HepG2 (cell line): ENCODE data around the gene ACBD6. TPM values are rescaled to one million over a fixed set of nuclear protein-coding genes. Genes with fewer than 3 reads are reported as not detected.

ENCODE experiments used
- ATAC-seq: fragments of 200-7000 bp; cut with Tn5 transposase; 3 replicates; pipeline ENCODE4 v1.9.1; 2020; ENCODE audit warnings: mild to moderate bottlenecking, moderate library complexity
- BruUV-seq: library from RNA; stranded (reverse); fragments of 400-500 nt; replicated peaks from 2 replicates; lab custom pipeline; 2021; lab: Mats Ljungman, UMichigan
- CTCF ChIA-PET: fragments of 300-600 bp; formaldehyde crosslinking; extraction: SDS; loops from one replicate; lab custom pipeline; 2021; ENCODE audit warnings: low total read pairs, inconsistent platforms, low intra/inter-chr PET ratio; lab: Yijun Ruan, JAX
- POLR2A ChIA-PET: fragments of 350-600 bp; sonication (Branson Sonifier 250); formaldehyde crosslinking; loops from one replicate; lab custom pipeline; 2020; ENCODE audit warnings: antibody characterized with exemption, inconsistent platforms; lab: Yijun Ruan, JAX
- DNase-seq: peaks from one replicate; pipeline ENCODE4 v3.0.0-alpha.2; 2015; ENCODE audit warnings: low spot score
- FAIRE-seq: peaks from 3 replicates; lab custom pipeline; 2011; peaks lifted over from hg19 to GRCh38; lab: Jason Lieb, UNC
- H2AFZ ChIP-seq: one replicate; pipeline ENCODE4 v1.6.1; 2011; ENCODE audit warnings: low read length, inconsistent platforms
- H3K27ac ChIP-seq: fragments of 300-600 bp; 3 replicates; pipeline ENCODE4 v1.8.0; 2011; ENCODE audit warnings: mixed run types, mild to moderate bottlenecking, mixed read lengths, low read length, inconsistent platforms; ENCODE audit not compliant: insufficient read depth; ENCODE audit errors: extremely low read length
- H3K27me3 ChIP-seq, 2 experiments: fragments of 200-600 bp in 1 of 2; 2 replicates in 1 of 2; 3 replicates in 1 of 2; pipeline versions ENCODE4 v1.6.0 to v1.8.0; 2011; ENCODE audit warnings: low read length in 2 of 2, mild to moderate bottlenecking in 2 of 2, moderate library complexity in 2 of 2, inconsistent platforms in 1 of 2; ENCODE audit not compliant: insufficient read depth in 2 of 2, control insufficient read depth in 1 of 2
- H3K36me3 ChIP-seq, 2 experiments: fragments of 200-600 bp in 1 of 2; replicated peaks in 1 of 2; 2 replicates in 1 of 2; 3 replicates in 1 of 2; pipeline versions ENCODE4 v1.5.1 to v1.8.0; 2011; ENCODE audit warnings: low read length in 2 of 2, inconsistent platforms in 1 of 2; ENCODE audit not compliant: insufficient read depth in 2 of 2, control insufficient read depth in 1 of 2
- H3K4me1 ChIP-seq: 2 replicates; pipeline ENCODE4 v1.5.1; 2012; ENCODE audit warnings: low read length, inconsistent platforms; ENCODE audit not compliant: insufficient read depth
- H3K4me2 ChIP-seq: 2 replicates; pipeline ENCODE4 v1.6.0; 2011; ENCODE audit warnings: low read depth, low read length, inconsistent platforms
- H3K4me3 ChIP-seq, 3 experiments: fragments of 200-600 bp in 1 of 3; sonication (generic), shearing (Covaris generic) in 1 of 3; replicated peaks in 1 of 3; 2 replicates each; pipeline ENCODE4 v1.5.1; 2011 to 2016; ENCODE audit warnings: low read length in 3 of 3, inconsistent platforms in 2 of 3, low read depth in 2 of 3, mild to moderate bottlenecking in 2 of 3, control low read depth in 1 of 3, mixed read lengths in 1 of 3; ENCODE audit not compliant: insufficient read depth in 1 of 3
- H3K79me2 ChIP-seq: one replicate; pipeline ENCODE4 v1.6.1; 2011; ENCODE audit warnings: low read length, inconsistent platforms; ENCODE audit not compliant: insufficient read depth
- H3K9ac ChIP-seq: 2 replicates; pipeline ENCODE4 v1.6.0; 2011; ENCODE audit warnings: mild to moderate bottlenecking, low read depth, low read length, inconsistent platforms; ENCODE audit not compliant: insufficient read depth
- H3K9me3 ChIP-seq: 2 replicates; pipeline ENCODE4 v1.5.1; 2012; ENCODE audit warnings: mild to moderate bottlenecking, low read length
- H4K20me1 ChIP-seq: 2 replicates; pipeline ENCODE4 v1.6.0; 2011; ENCODE audit warnings: inconsistent platforms, mild to moderate bottlenecking, low read length, moderate library complexity; ENCODE audit not compliant: insufficient read depth
- GATA4 ChIP-seq: sonication (generic); IDR thresholded peaks from 2 replicates; pipeline ENCODE4 v1.6.1; 2016; ENCODE audit warnings: antibody characterized with exemption, low read depth, borderline replicate concordance
- HNF4G ChIP-seq, 2 experiments: sonication (generic) in 1 of 2; formaldehyde crosslinking in 1 of 2; IDR thresholded peaks; 2 replicates each; pipeline versions ENCODE4 v1.4.0 to v1.6.1; 2011 to 2020; ENCODE audit warnings: borderline replicate concordance in 2 of 2, low read depth in 2 of 2, mild to moderate bottlenecking in 2 of 2, low read length in 1 of 2, missing genetic modification reagents in 1 of 2, moderate library complexity in 1 of 2
- HNRNPL ChIP-seq: fragments of 200-400 bp; formaldehyde crosslinking; IDR thresholded peaks from 2 replicates; pipeline ENCODE4 v1.6.1; 2017; ENCODE audit warnings: mild to moderate bottlenecking, low read depth, low read length
- ISX ChIP-seq: sonication (generic); formaldehyde crosslinking; conservative IDR thresholded peaks from 2 replicates; pipeline ENCODE4 v1.5.0; 2020; ENCODE audit warnings: missing genetic modification reagents
- NFATC3 ChIP-seq: sonication (generic); formaldehyde crosslinking; IDR thresholded peaks from 2 replicates; pipeline ENCODE4 v1.5.1; 2020; ENCODE audit warnings: mild to moderate bottlenecking, missing genetic modification reagents
- ZBTB1 ChIP-seq: sonication (generic); formaldehyde crosslinking; IDR thresholded peaks from 2 replicates; pipeline ENCODE4 v1.4.0; 2020; ENCODE audit warnings: missing genetic modification reagents, borderline replicate concordance
- ZBTB42 ChIP-seq: sonication (generic); formaldehyde crosslinking; IDR thresholded peaks from 2 replicates; pipeline ENCODE4 v1.5.0; 2020; ENCODE audit warnings: mild to moderate bottlenecking, missing genetic modification reagents
- ZBTB43 ChIP-seq: sonication (generic); formaldehyde crosslinking; conservative IDR thresholded peaks from 2 replicates; pipeline ENCODE4 v1.4.0; 2020; ENCODE audit warnings: missing genetic modification reagents
- ZNF280D ChIP-seq: sonication (generic); formaldehyde crosslinking; IDR thresholded peaks from 2 replicates; pipeline ENCODE4 v1.5.1; 2020; ENCODE audit warnings: mild to moderate bottlenecking, missing genetic modification reagents
- ZNF430 ChIP-seq: sonication (generic); formaldehyde crosslinking; IDR thresholded peaks from 2 replicates; pipeline ENCODE4 v1.9.0; 2021; ENCODE audit warnings: mild to moderate bottlenecking, missing genetic modification reagents
- ZNF615 ChIP-seq: sonication (generic); formaldehyde crosslinking; IDR thresholded peaks from 2 replicates; pipeline ENCODE4 v1.5.0; 2020; ENCODE audit warnings: mild to moderate bottlenecking, missing genetic modification reagents, borderline replicate concordance
- ZNF773 ChIP-seq: sonication (generic); formaldehyde crosslinking; IDR thresholded peaks from 2 replicates; pipeline ENCODE4 v1.4.0; 2020; ENCODE audit warnings: missing genetic modification reagents, borderline replicate concordance
- ZZZ3 ChIP-seq: sonication (generic); formaldehyde crosslinking; IDR thresholded peaks from 2 replicates; pipeline ENCODE4 v1.4.0; 2020; ENCODE audit warnings: missing genetic modification reagents, mild to moderate bottlenecking, borderline replicate concordance
- WGBS: methylation state at CpG from one replicate; pipeline ENCODE4 v1.1.6; 2017; ENCODE audit warnings: low lambda C conversion rate; 5-methylcytosine and 5-hydroxymethylcytosine counted together
- in situ Hi-C: cut with HindIII; loops from 2 replicates; pipeline ENCODE4 v1.10.0; 2017; ENCODE audit warnings: low pct_unique_long_range_greater_than_20kb; ENCODE audit not compliant: extremely low pct_ligation_motif_present
- intact Hi-C: fragments of 100-400 bp; cut with micrococcal nuclease; formaldehyde crosslinking; loops from one replicate; pipeline ENCODE4 v1.10.0; 2022; ENCODE audit not compliant: unreplicated experiment
- polyA plus RNA-seq, 8 experiments: library from polyadenylated mRNA; depleted of rRNA in 3 of 8; stranded (reverse) in 7 of 8; unstranded in 1 of 8; fragments of >200 nt; fragmentation: Illumina TruSeq in 4 of 8; extraction: Trizol in 4 of 8; gene quantifications; 2 replicates each; pipeline versions ENCODE4 v1.2.1 to v1.2.3, GENCODE V29; 2011 to 2016; ENCODE audit warnings: low read depth in 4 of 8, missing spikeins in 1 of 8, mixed read lengths in 1 of 8; ENCODE audit not compliant: insufficient read depth in 1 of 8
- total RNA-seq, 5 experiments: library from RNA; depleted of rRNA; stranded (reverse); fragments of >200 nt; fragmentation: Illumina TruSeq; extraction: Trizol; gene quantifications; 2 replicates each; pipeline ENCODE4 v1.2.3, GENCODE V29; 2016; ENCODE audit warnings: low read depth in 1 of 5

ACBD6 gene
- total and polyA plus RNA-seq, 2 of the 13 experiments (the other 11 are each of a cell fraction or from before 2014, with no cell fraction given): 33.5 to 47.2 TPM

- Histone ChIP-seq H3K79me2 (no peaks in the 10 kb centered on the region), H3K4me2 (no peak overlapping the region), H2AFZ (no peak overlapping the region), H3K9ac (no peak overlapping the region), H4K20me1 (no peaks in the 10 kb centered on the region), H3K27ac (no peak overlapping the region), H3K36me3 (no peaks in the 10 kb centered on the region), H3K4me1 (peaks cover 31% of the 10 kb centered on the region), H3K27me3 (peaks cover 8 to 57% of the 10 kb centered on the region in 2 experiments), H3K9me3 (no peaks in the 10 kb centered on the region), H3K4me3 (no peak overlapping the region)
- DNase-seq (no peak), FAIRE-seq (no peak), ATAC-seq (no peak)
- in situ Hi-C loops (loop anchor here (5.0 kb wide), 1 partner anchor 52 kb away; no protein-coding TSS in a partner anchor), intact Hi-C loops (no loop called here)
- WGBS: 24% methylated on average over 5 of the region's 5 CpGs
- CTCF ChIA-PET: no interaction called here
- no TSS peak for BruUV-seq
- TF ChIP-seq NFATC3 (no peak), ZBTB1 (CRISPR knock-in tag) (no peak), HNF4G (IDR thresholded peaks at IDR 0.05; ENCODE audit: borderline replicate concordance, low read depth, low read length) (no peak), HNF4G (CRISPR knock-in tag; IDR thresholded peaks at IDR 0.05; ENCODE audit: borderline replicate concordance, low read depth) (no peak), ISX (no peak)
- POLR2A ChIA-PET: no interaction called here
These were observed 243.4 kb downstream of the ACBD6 start for GRCh38 chr1:180258935-180259334.

- H4K20me1 ChIP-seq: no peaks in the 10 kb centered on the region
- no peak overlapping the region for H3K27ac ChIP-seq
- no peak for TF ChIP-seq GATA4
- TF ChIP-seq ZNF615: no peak
- no peak for TF ChIP-seq ZBTB42 (CRISPR knock-in tag)
- TF ChIP-seq ZNF430 (CRISPR knock-in tag): no peak
- TF ChIP-seq HNF4G (IDR thresholded peaks at IDR 0.05; ENCODE audit: borderline replicate concordance, low read depth, low read length): no peak
- TF ChIP-seq HNF4G (CRISPR knock-in tag; IDR thresholded peaks at IDR 0.05; ENCODE audit: borderline replicate concordance, low read depth): no peak
- no peak for TF ChIP-seq ZBTB43 (CRISPR knock-in tag)
- no peak for TF ChIP-seq HNRNPL
- TF ChIP-seq ZZZ3 (CRISPR knock-in tag): no peak
- TF ChIP-seq ZNF773: no peak
- TF ChIP-seq ZNF280D (CRISPR knock-in tag): no peak
- H3K27me3 ChIP-seq: peaks cover 8 to 53% of the 10 kb centered on the region in 2 experiments
- no peak for DNase-seq
- FAIRE-seq: no peak
- no peaks in the 10 kb centered on the region for H3K9me3 ChIP-seq
- H3K79me2 ChIP-seq: no peaks in the 10 kb centered on the region
- no peak overlapping the region for H3K4me2 ChIP-seq
- H3K4me3 ChIP-seq: no peak overlapping the region
- in situ Hi-C loops: loop anchor here (5.0 kb wide), 1 partner anchor 51 kb away; no protein-coding TSS in a partner anchor
- intact Hi-C loops: no loop called here
- H2AFZ ChIP-seq: no peak overlapping the region
- ATAC-seq: no peak
- ChIA-PET POLR2A (no interaction called here), CTCF (no interaction called here)
- peaks cover 38% of the 10 kb centered on the region for H3K4me1 ChIP-seq
- 64% methylated on average over 12 of the region's 12 CpGs for WGBS
- H3K36me3 ChIP-seq: no peaks in the 10 kb centered on the region
- H3K9ac ChIP-seq: no peak overlapping the region
- no TSS peak for BruUV-seq
These were observed 244.1 kb downstream of the ACBD6 start for GRCh38 chr1:180258290-180258689.
